ENCODE data around the gene PRKD3.
"Not testable (repeated sequence)": the region's sequence is repeated elsewhere in the genome, so short reads cannot be mapped to it uniquely, and the experiment has no call there.

PRKD3 gene

DNA sequence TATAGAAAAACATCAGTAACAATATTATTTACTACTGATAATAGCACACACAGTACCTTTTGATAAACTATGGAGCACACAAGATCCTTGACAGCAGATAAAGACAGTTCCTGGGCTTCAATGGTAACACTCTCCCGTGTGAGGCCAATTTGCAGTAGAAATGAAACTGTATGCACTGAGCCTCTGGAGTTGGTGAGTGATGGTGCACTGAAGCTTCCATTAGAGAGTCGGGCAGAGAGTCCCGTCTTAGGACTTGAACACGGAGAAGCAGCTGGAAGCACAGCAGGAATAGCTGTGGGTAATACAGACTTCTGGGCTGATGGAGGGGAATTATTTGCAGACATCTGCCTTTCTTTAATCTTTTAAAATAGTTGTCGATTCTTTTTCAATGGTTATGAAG is 8.5 kb downstream of the PRKD3 start:
- no peak for DNase-seq (ENCODE audit: low read depth)

DNA sequence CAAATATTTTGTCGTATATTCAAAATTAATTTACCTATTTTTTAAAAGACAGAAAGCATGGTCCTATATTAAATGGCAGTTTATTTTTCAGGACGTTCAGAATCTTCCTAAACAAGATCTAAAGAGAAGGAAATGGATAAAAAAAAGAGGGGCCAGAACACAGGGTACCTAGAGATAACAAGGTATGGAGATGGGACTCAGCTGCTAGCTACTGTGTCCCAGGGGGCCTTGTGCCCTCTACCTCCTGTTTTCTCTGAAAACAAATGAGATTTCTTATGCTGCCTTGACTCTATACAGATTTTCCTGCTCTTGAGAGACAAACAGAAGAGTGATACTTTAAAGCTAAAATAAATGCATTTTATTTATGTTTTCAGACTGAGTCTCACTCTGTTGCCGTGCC is 9.3 kb downstream of the PRKD3 start:
- no peak for DNase-seq (ENCODE audit: low read depth)

DNA sequence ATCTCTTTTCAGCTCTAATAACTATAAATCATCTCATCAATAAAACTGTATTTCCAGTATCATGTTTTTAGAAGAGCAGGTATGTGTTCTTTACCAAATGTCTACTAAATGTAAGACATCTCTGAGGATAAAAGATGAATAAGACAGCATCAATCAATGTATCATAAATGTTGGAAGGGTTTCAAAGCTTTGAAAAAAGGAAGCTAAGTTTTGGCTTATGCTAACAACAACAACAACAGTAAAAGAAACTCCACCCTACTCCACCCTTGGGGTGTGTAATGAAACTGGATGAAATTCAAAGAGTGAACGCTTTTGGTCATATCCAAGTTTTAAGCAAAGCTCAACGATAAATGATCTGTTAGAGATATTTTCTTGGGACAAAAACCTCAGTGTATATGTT is 17.1 kb downstream of the PRKD3 start:
- no peak for DNase-seq (ENCODE audit: low read depth)

DNA sequence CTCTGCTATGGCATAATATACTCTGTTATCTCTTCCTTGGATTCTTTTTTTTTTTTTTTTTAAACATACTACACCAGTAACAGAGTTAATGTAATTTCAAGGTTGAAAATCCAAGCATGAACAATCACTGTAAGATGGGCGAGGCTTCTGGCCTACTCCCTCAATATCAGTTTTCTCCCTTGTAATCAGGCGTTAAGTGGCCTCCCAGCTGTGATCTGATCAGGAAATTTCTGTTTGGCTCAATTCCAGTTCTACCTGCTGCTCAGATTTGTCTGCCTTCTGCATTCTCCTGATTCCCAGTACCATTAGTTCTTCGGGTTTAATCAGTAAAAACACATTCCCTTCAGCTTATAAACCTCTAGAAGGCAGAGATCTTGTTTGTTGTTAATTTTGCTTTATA is 18.6 kb downstream of the PRKD3 start:
- no peak for DNase-seq (ENCODE audit: low read depth)

DNA sequence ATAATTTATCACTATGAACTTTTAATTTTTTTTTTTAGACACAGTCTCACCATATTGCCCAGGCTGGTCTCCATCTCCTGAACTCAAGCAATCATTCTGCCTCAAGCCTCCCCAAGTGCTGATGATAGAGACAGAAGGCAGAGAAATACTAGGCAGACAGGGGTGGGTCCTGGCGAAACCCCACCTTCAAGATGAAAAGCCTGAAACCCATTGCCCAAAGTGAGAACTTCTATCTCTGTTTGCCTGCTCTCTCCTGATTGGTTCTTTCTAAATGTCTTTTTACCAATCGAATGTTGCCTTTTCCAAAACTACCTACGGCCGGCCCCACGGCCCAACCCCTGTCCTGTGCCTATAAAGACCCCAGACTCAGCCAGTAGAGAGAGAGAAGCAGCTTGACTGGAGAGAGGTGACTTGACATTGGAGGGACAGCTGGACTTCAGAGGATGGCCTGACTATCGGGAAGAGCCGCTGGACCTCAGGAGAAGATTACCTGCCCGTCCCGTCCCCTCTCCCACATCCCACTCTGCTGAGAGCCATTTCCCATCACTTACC is 21.9 kb downstream of the PRKD3 start:
- no peak for DNase-seq (ENCODE audit: low read depth)

DNA sequence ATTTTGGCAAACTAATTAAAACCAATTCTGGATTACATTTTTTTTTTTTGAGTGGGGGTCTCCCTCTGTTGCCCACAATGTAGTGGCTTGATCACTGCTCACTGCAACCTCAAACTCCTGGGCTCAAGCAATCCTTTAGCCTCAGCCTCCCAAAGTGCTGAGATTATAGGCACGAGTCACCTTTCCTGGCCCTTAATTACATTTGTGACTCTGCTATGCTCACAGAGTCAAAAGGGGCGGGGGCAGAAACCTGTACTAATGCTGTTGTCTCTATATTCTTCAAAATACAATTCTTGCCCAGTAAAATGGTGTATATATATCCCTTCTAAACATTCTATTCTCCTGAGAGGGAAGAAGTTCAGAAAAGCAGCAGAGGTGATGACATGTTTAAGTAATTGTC is 23.2 kb downstream of the PRKD3 start:
- DNase-seq (ENCODE audit: low read depth), result no peak

DNA sequence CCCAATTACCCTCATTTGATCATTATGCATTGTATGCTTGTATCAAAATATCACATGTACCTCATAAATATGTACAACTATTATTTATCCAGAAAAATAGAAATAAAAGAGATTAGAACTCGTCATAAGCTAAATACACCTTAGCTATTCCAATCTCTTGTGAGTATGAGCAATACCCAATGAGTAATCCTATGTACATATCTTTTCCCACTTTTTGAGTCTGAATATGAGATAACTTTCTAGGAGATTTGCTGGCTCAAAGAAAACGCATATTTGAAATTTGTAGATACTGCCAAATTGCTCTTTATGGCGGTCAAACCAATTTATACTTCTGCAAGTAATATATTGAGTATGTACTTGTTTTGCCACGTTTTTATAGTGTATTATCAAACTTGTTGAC is 24.1 kb downstream of the PRKD3 start:
- no peak for DNase-seq (ENCODE audit: low read depth)

DNA sequence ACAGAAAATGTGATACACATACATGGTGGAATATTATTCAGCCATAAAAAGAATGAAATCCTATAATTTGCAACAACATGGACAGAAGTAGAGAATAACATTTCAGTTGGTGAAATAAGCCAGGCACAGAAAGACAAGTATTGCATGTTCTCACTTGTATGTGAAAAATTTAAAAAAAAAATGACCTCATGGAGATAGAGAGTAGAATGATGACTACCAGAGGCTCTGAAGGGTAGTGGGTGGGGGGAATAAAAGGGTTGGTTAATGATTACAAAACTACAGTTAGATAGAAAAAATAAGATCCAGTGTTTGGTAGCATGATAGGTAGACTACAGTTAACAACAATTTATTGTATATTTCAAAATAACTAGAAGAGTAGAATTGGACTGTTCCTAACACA is 24.5 kb downstream of the PRKD3 start:
- DNase-seq (ENCODE audit: low read depth), result no peak

DNA sequence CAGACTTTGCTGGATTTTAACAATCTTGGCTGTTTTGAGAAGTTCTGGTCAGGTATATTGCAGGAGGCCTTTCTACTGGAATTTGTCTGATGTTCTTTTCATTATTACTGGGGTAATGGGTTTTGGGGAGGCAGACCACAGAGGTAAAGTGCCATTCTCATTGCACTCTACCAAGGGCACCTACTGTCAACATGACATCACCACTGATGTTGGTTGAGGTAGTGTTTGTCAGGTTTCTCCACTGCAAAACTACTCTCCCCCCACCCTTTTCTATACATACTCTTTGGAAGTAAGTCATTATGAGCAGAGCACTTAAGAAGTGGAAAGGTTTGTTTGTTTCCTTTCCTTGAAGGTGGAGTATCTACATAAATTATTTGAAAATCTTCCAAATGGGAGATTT is 27.0 kb downstream of the PRKD3 start:
- no peak for DNase-seq (ENCODE audit: low read depth)

DNA sequence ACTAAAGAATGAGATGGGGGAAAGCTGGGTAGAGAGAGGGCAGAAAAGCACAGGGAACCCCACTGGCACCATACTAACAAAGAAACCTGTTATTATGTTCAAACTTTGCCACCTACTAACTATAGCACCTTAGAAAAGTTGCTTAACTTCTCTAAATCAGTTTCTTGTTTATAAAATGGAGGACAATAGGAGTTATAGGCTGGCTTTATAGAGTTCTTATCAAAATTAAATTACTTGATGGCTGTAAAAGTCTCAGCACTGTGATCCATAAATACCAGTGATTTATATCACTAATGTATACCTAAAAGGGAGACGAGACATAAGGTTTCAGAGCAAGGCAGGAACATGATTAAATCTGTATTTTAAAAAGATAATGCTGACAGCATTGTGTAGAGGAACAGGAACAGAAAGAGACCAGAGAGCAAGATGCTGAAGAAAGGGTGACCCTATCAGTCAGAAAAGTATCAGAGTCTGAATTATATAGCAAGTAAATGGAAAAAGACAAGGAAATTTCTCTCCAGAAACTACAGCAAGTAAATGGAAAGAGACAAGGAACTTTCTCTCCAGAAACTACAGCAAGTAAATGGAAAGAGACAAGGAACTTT is 29.1 kb downstream of the PRKD3 start:
- no peak for DNase-seq (ENCODE audit: low read depth)

DNA sequence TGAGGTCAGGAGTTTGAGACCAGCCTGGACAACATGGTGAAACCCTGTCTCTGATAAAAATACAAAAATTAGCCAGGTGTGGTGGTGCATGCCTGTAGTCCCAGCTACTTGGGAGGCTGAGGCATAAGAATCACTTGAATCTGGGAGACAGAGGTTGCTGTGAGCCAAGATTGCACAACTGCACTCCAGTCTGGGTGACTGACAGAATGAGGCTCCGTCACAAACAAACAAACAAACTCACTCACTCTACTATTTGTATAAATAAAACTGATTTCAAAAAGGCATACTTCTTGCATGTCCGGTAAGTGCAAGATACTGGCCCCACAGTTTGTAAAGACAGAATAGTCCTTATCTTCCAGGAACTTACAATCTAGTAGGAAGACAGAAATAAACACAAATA is 29.8 kb downstream of the PRKD3 start:
- DNase-seq (ENCODE audit: low read depth), result not testable (repeated sequence)

DNA sequence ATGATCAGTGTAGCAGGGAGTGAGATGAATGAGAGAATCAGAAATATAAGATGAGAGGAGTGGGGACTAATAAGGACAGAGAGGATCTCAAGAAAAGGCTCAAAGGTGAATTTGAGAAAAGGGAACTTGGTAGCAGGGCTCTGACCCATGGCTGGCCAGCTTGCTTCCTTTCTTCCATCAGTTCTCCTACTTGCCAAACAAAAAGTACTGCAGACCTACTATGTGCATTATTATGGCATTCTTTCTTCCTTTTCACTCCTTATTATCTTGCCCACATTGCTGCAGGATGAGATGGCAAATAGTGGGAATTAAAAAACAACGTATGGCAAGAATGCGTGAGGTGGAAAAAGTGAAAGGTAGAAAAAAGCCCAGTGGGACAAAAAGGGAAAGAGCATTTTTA is 33.0 kb downstream of the PRKD3 start:
- DNase-seq (ENCODE audit: low read depth), result no peak

DNA sequence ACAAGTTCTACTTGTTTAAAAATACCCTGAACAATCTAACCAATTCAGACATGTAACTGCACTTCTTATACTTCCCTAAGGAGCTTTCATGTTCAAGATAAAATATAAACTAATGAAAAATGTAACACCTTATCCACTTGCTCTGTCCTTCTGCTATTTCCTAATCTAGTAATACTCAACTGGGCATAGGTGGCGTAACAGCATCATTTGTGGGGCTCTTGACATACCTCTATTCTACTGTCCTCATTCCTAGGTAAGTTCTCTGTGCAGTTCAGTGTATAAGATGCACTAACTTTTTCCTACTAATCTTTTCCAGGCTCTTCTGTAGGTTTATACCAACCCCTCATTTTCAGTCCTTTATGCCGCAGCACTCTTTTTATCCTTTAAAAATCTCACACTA is 36.7 kb downstream of the PRKD3 start:
- DNase-seq (ENCODE audit: low read depth), result no peak

DNA sequence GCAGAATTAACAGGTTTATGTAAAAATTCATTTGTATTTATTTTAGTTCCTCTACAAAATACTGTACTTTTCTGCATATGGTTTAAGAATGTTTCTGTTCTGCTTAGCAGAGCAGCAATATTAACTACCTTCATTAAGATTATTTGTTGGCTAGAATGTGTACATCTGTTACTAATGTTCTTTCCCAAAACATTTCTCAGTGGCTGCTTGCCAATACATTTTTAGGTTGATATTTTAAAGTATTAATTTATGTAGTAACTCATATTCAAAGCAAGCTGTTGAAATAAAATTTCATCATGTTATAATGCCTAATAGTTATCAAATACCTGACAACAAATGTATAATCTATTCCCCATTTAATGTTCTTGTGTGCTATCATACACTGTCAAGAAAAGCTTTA is 40.3 kb downstream of the PRKD3 start:
- DNase-seq (ENCODE audit: low read depth), result no peak

DNA sequence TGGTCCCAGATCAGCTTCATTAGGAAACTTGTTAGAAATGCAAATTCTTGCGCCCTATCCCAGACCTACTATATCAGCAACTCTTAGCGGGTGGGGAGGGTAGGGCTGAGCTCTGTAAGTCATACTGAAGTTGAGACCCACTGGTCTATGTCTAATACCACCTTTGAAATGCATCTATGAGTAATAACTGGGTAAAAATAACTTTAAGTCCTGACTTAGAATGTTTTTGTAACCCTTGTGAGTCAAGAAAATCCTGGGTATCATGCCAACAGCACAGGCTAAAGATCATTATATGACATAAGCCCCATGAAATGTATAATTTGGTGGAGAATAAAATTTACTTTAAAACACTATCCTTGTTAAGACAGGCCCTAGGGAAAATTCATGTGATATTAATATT is 41.4 kb downstream of the PRKD3 start:
- DNase-seq (ENCODE audit: low read depth), result no peak

DNA sequence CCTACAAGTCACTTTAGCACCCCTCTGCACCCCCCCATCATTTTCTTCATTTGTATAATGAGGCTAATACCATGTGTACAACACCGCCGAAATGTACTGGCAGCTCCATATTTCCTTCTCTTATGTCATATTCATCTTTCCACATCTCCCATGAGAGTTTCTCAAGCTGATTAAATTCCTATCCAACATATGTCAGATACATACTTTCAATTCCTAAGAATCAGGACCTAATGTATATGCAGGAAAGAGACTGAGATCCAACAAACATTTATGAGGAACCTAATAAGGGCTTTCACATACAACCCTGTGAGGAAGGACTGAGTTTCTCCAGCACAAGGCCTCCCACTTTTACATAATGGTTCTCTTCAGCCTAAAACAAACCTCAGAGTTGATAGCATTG is 41.9 kb downstream of the PRKD3 start:
- DNase-seq (ENCODE audit: low read depth), result no peak

DNA sequence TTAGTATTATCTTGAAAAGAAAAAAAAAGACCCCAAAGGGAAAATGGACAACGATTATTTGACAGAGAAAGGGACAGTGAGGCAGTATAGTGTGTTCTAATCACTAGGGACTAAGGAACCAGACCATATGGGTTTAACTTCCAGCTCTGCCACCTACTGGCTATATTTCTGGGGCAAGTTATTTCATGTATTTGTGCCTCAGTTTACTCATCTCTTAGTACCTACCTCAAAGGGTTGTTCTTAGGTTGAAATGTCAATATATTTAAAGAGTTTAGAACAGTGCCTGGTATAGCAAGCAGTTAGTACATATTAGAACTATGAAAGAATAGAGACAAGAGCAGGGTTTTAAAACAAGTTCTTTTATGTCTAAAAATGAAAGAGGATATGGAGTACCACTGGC is 42.7 kb downstream of the PRKD3 start:
- DNase-seq (ENCODE audit: low read depth), result no peak

DNA sequence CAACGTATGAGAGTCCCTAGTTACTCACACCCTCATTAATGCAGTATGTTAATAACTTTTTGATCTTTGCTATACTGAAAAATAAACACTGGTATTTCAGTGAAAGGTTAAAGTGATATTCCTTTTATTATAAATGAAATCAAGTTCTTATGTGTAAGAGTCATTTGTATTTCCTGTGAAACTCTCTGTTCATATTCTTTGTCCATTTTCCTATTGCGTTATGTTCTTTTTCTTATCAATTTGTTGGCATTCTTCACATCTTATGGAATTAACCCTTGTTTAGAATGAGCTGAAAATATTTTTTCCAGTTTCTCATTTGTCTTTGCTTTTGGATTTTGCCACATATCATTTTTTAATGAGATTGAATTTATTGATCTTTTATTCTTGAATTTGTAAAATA is 48.3 kb downstream of the PRKD3 start:
- DNase-seq (ENCODE audit: low read depth), result no peak

Data from stimulated activated CD4-positive, alpha-beta T cell treated with anti-CD3 and anti-CD28 coated beads, Interleukin-2, amount 100 ng/mL, for 4 hours (primary cell).